Measurements from ENCODE around the gene HOXB3. TPM values are rescaled to one million over a fixed set of nuclear protein-coding genes. Genes with fewer than 3 reads are reported as not detected.

The HOXB3 gene
- total RNA-seq, 1 donor from 2014 or later, result not detected

GRCh38 chr17:48544349-48545021, 45.6 kb downstream of the HOXB3 start:
- Histone ChIP-seq H3K9ac (ENCODE audit: low read length) (peak overlapping the region; percentile 96), H3K4me3 (ENCODE audit: insufficient read depth, low read depth, low read length) (peak overlapping the region; percentile 84), H3K9me3 (ENCODE audit: insufficient read depth, low read depth, low read length) (no peaks in the 10 kb centered on the region), H3K4me2 (ENCODE audit: low read length) (peak overlapping the region; percentile 83), H4K20me1 (ENCODE audit: insufficient read depth, low read length) (no peaks in the 10 kb centered on the region), H3K4me1 (ENCODE audit: insufficient read depth, low read length) (peaks cover 39% of the 10 kb centered on the region), H3K27ac (ENCODE audit: low read depth, low read length) (peak overlapping the region; percentile 95), H3K36me3 (ENCODE audit: insufficient read depth, low read length) (no peaks in the 10 kb centered on the region), H2AFZ (ENCODE audit: low read depth, low read length) (no peak overlapping the region), H3K79me2 (ENCODE audit: insufficient read depth, low read length) (peaks cover 68% of the 10 kb centered on the region), H3K27me3 (ENCODE audit: insufficient read depth, low read length) (peaks cover 36% of the 10 kb centered on the region)
- Mint-ChIP-seq H3K4me3 (ENCODE audit: unreplicated experiment) (peak overlapping the region; percentile 85), H3K9me3 (ENCODE audit: unreplicated experiment) (peaks cover 10% of the 10 kb centered on the region), H3K36me3 (ENCODE audit: low read depth, unreplicated experiment) (peaks cover 2% of the 10 kb centered on the region), H3K27me3 (ENCODE audit: low read depth, unreplicated experiment) (peaks cover 85% of the 10 kb centered on the region), H3K4me1 (ENCODE audit: low read depth, unreplicated experiment) (peaks cover 5% of the 10 kb centered on the region), H3K27ac (ENCODE audit: unreplicated experiment) (peak overlapping the region; percentile 94)
- FAIRE-seq (no peak), DNase-seq (ENCODE audit: low read depth) (peak; percentile 91)
- no peak for TF ChIP-seq EZH2 (IDR thresholded peaks at IDR 0.05; ENCODE audit: insufficient read depth, low read length)
- TF ChIP-seq CTCF (IDR thresholded peaks at IDR 0.05; ENCODE audit: insufficient read depth, low read depth, low read length), result no peak

GRCh38 chr17:48543854-48544348, 46.1 kb downstream of the HOXB3 start:
- H3K36me3 ChIP-seq (ENCODE audit: insufficient read depth, low read length), result no peaks in the 10 kb centered on the region
- Mint-ChIP-seq H3K27ac (ENCODE audit: unreplicated experiment) (peak overlapping the region; percentile 94), H3K27me3 (ENCODE audit: low read depth, unreplicated experiment) (peaks cover 86% of the 10 kb centered on the region), H3K36me3 (ENCODE audit: low read depth, unreplicated experiment) (peaks cover 2% of the 10 kb centered on the region), H3K9me3 (ENCODE audit: unreplicated experiment) (peaks cover 10% of the 10 kb centered on the region), H3K4me1 (ENCODE audit: low read depth, unreplicated experiment) (peaks cover 5% of the 10 kb centered on the region), H3K4me3 (ENCODE audit: unreplicated experiment) (peak overlapping the region; percentile 85)
- peak overlapping the region; percentile 83 for H3K4me2 ChIP-seq (ENCODE audit: low read length)
- no peaks in the 10 kb centered on the region for H3K9me3 ChIP-seq (ENCODE audit: insufficient read depth, low read depth, low read length)
- no peaks in the 10 kb centered on the region for H4K20me1 ChIP-seq (ENCODE audit: insufficient read depth, low read length)
- H3K9ac ChIP-seq (ENCODE audit: low read length), result peak overlapping the region; percentile 96
- peaks cover 40% of the 10 kb centered on the region for H3K4me1 ChIP-seq (ENCODE audit: insufficient read depth, low read length)
- peak overlapping the region; percentile 95 for H3K27ac ChIP-seq (ENCODE audit: low read depth, low read length)
- FAIRE-seq (no peak), DNase-seq (ENCODE audit: low read depth) (no peak)
- H3K4me3 ChIP-seq (ENCODE audit: insufficient read depth, low read depth, low read length), result peak overlapping the region; percentile 84
- peaks cover 67% of the 10 kb centered on the region for H3K79me2 ChIP-seq (ENCODE audit: insufficient read depth, low read length)
- no peak overlapping the region for H2AFZ ChIP-seq (ENCODE audit: low read depth, low read length)
- H3K27me3 ChIP-seq (ENCODE audit: insufficient read depth, low read length), result peaks cover 36% of the 10 kb centered on the region
- TF ChIP-seq CTCF (IDR thresholded peaks at IDR 0.05; ENCODE audit: insufficient read depth, low read depth, low read length) (no peak), EZH2 (IDR thresholded peaks at IDR 0.05; ENCODE audit: insufficient read depth, low read length) (no peak)

Data from astrocyte (in vitro differentiated cells and primary cell).